ES-I3 (cell line): ENCODE data around the gene F8.

Source experiments
- H3K36me3 ChIP-seq: 2 replicates; pipeline ENCODE4 v1.6.1; 2013; ENCODE audit warnings: mild to moderate bottlenecking, low read length, control low read depth, moderate library complexity; ENCODE audit not compliant: insufficient read depth
- H3K4me1 ChIP-seq: 2 replicates; pipeline ENCODE4 v1.6.1; 2013; ENCODE audit warnings: mild to moderate bottlenecking, control low read depth, low read length; ENCODE audit not compliant: insufficient read depth
- H3K9ac ChIP-seq: 2 replicates; pipeline ENCODE4 v1.6.1; 2013; ENCODE audit warnings: low read depth, mild to moderate bottlenecking, low read length, moderate library complexity
- H3K9me3 ChIP-seq: 2 replicates; pipeline ENCODE4 v1.6.1; 2013; ENCODE audit warnings: mild to moderate bottlenecking, low read length, moderate library complexity; ENCODE audit not compliant: control insufficient read depth, insufficient read depth

F8 gene

GRCh38 chrX:154797006-154797405 lies 225.5 kb downstream of the F8 start:
- Histone ChIP-seq H3K4me1 (peaks cover 33% of the 10 kb centered on the region), H3K9me3 (no peaks in the 10 kb centered on the region), H3K9ac (peak overlapping the region; percentile 13; the same call in 1 of the 2 replicates), H3K36me3 (no peaks in the 10 kb centered on the region)

- Histone ChIP-seq H3K9ac (no peak overlapping the region), H3K9me3 (no peaks in the 10 kb centered on the region), H3K36me3 (no peaks in the 10 kb centered on the region; the same call in 1 of the 2 replicates), H3K4me1 (peaks cover 25% of the 10 kb centered on the region)
These were observed 227.5 kb downstream of the F8 start for GRCh38 chrX:154795016-154795415.

GRCh38 chrX:154793084-154793795 lies 229.3 kb downstream of the F8 start:
- Histone ChIP-seq H3K9me3 (no peaks in the 10 kb centered on the region), H3K9ac (no peak overlapping the region), H3K36me3 (no peaks in the 10 kb centered on the region; the same call in 1 of the 2 replicates), H3K4me1 (peaks cover 18% of the 10 kb centered on the region)

GRCh38 chrX:154791939-154792338 lies 230.6 kb downstream of the F8 start:
- Histone ChIP-seq H3K9ac (no peak overlapping the region), H3K4me1 (peaks cover 10% of the 10 kb centered on the region), H3K36me3 (no peaks in the 10 kb centered on the region; the same call in 1 of the 2 replicates), H3K9me3 (no peaks in the 10 kb centered on the region)

GRCh38 chrX:154791467-154791866 lies 231.1 kb downstream of the F8 start:
- Histone ChIP-seq H3K4me1 (peaks cover 6% of the 10 kb centered on the region), H3K36me3 (no peaks in the 10 kb centered on the region; the same call in 1 of the 2 replicates), H3K9me3 (no peaks in the 10 kb centered on the region), H3K9ac (no peak overlapping the region)
